ENCODE data around the gene CDPF1. TPM values are rescaled to one million over a fixed set of nuclear protein-coding genes. Genes with fewer than 3 reads are reported as not detected.
A peak's percentile ranks its signal among the peaks of the same experiment; 100 is the strongest.
"Not testable (repeated sequence)": the region's sequence is repeated elsewhere in the genome, so short reads cannot be mapped to it uniquely, and the experiment has no call there.

The CDPF1 gene
- polyA plus RNA-seq, 4 donors, result 11.9 to 16.4 (median 14.5) TPM

DNA sequence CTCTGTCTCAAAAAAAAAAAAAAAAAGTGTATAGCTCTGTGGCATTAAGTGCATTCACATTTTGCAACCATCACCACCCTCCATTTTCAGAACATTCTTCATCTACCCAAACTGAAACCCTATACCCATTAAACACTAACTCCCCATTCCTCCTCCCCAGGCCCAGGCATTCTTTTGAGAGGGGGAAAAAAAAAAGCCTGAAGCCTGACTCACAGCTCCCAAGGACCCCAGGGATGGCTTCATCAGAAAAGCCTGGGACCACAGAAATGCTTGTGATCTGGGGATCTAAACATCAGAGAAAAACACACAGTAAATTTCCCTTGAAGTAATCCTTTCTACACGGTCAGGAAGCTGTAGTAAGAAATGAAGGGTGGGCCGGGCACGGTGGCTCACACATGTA is 35.9 kb upstream of the CDPF1 start:
- no peak for DNase-seq (ENCODE audit: low read depth in 4 of 4, low spot score in 2 of 4)

DNA sequence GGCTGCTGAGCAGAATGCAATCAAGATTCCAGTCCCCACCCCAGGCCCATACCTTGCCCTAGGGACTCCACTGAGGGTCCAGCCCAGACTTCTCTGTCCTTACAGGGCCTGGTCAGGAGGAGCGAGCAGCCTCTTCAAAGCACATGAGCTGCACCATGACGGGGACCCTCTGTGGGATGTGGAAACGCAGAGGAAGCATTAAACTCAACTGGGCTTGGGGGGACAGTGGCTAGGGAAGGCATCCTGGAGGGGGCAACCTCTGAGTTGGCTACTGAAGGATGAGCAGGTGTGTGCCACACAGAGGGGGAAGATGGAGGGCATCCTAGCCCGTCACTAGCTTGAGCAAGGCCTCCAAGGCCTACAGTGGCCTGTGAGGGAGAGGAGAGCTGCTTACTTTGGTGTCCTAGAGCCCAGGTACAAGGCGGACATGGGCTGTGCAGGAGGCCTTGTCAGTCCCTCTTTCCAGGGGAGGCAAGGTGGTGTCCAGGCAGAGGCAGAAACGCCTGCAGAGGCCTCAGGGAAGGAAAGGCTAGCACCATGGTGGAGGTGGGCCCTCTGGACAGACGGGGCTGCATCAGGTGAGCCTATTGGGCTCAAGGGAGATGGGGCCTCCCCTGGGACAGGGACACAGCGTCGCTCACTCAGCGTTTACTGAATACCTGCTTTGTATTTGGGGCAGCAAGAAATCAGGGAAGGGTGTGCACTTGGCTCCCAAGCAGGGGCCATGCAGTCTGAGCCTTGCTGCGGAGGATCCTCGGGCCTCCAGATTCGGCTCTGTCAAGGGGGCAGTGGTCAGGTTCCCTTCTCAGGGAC is 32.0 kb upstream of the CDPF1 start:
- no peak for DNase-seq (ENCODE audit: low read depth in 4 of 4, low spot score in 2 of 4)

DNA sequence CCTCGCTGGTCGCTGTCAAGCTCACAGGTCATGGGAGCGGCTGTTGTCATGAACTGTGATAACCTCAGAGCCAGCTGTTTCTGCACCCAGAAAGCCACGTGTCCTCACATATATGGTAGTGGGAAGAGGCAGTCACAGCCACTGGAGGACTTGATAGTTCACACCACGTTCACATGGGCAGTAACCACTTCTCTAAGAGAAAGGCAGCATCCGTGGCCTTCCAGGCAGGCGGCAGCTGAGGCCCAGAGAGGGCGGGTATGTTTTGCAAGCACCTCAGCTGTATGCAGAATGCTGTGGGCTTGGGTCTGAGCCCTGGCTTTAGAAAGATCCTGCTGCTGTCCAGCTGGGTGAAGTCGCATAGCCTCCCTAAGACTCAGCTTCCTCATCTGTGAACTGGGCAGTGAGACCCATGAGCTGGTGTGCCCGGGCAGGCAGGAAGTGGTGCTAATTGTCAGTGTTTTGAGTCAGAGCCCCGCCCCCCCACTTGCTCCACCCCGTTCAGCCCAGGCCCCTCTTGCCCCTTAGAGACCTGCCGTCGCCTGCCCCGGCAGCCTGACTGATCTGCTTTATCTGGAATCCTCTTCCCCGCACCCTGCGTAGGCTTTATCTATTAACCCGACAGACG is 31.0 kb upstream of the CDPF1 start:
- no peak for DNase-seq (ENCODE audit: low read depth in 4 of 4, low spot score in 2 of 4)

DNA sequence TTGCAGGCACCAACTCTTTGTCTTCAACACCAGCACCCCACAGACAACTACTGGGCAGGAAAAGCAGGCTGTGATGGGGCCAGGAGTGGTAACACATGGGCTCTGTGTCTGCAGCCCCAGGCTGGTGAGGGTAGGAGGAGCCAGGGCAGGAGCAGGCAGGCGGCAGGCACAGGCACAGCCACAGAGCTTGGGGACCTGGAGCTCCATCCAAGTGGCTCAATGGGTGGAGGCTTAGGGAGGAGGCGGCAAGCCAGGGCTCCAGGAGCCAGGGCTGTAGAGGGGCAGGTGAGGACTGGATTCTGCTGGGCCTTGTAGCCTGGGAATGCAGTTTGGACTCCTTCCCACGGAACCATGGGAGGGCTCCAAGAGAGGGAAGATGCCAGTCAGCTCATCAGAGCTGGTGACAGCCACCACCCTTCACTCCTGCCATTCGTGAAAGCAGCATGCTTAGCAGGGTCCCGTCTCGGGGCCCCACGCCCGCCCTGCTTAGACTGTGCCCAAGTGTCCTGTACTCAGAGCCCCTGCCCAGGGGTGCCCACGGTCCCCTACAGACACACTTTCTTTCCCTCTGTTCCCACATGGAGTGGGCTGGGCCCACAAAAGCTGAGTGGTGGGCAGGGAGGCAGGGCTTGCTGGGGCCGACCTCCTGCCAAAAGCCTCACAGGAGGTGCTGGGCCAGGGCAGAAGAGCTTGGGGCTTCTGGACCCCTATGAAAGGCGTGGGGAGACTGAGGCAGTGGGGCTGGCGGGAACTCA is 30.1 kb upstream of the CDPF1 start:
- DNase-seq (ENCODE audit: low read depth in 4 of 4, low spot score in 2 of 4), result no peak

DNA sequence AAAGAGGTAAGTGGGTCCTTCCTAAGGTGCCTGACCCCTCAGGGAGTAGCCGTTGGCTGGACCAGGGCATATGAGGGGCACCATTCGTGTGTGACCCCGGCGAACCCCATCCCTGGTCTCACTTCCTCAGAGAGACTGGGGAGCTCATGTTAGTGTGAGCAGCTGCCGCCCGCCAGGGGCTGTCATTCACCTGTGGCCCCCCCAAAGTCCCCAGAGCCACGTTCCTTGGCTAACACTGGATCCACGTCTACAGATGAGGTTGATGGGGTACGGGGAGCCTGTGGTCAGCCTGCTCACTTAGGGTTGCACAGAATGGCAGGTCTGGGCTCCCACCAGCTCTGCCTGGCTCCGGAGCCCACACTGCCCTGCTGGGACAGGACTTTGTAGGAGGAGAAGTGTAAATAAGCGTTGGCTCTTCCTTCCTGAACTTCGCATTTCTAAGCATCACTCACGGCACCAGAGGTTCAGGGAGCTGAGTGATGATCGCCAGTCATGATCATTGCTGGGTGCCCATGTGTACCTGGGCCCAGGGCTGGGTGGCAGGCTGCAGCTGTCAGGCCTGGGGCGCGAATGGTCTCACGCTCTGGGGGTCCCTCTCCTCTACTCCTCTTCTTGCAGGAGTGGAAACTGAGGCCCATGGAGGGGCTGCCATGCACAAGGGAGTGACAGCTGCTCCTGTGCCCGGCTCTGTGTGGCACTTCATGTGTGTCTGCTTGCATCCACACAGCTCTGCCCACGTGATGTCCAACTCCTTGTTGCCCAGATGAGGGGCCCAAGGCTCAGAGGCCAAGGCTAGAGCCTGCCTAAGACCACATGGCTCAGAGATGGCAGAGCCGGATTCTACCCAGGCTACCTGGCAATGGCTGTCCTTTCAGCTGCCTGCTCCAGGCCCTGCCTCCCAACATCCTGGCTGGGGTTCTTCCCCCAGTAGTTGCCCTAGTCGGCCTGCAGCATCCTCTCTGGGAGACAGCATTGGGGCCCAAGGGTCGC is 28.9 kb upstream of the CDPF1 start:
- DNase-seq (ENCODE audit: low read depth in 4 of 4, low spot score in 2 of 4), result no peak

DNA sequence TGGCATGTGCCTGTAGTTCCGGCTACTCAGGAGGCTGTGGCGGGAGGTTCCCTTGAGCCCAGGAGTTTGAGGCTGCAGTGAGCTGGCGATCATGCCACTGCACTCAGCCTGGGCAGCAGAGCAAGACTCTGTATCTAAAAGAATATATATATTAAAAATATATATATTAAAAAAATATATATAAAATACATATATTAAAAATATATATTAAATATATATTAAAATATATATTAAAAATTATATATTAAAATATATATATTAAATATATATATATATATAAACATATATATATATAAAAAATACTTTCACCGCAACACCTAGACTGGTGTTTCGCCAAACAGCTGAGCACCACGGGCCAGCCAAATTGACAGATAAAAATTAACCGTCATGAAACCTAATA is 26.5 kb upstream of the CDPF1 start:
- no peak for DNase-seq (ENCODE audit: low read depth in 4 of 4, low spot score in 2 of 4)

DNA sequence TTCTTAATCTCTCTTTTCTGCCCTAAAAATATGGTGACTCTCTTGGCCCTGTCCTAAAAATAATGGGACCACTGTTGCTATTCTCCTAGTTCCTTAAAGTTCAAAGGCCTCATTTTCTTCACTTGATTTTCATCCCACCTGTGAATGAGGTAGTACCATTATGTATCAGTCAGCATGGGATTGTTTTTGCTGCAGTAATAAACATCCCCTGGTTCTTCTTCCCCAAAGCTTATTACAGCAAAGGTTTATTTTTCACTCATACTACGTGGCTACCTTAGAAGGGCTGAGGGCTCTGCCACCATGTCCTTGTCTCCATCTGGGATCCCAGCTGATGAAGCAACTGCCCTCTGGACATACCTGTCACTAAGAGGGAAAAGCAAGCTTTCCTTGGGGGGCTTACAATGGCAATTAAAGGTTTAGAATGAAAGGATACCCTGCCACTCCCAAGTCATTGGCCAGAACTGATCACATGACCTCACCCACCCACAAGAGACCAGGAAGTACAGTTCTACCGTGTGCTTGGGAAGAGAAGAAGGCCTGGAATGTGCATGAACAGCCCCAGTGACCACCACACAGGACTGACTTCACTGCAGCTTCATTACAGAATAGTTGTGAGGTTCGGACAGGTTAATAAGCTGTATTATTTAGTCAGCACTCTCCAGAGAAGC is 25.5 kb upstream of the CDPF1 start:
- DNase-seq (ENCODE audit: low read depth in 4 of 4, low spot score in 2 of 4), result no peak

DNA sequence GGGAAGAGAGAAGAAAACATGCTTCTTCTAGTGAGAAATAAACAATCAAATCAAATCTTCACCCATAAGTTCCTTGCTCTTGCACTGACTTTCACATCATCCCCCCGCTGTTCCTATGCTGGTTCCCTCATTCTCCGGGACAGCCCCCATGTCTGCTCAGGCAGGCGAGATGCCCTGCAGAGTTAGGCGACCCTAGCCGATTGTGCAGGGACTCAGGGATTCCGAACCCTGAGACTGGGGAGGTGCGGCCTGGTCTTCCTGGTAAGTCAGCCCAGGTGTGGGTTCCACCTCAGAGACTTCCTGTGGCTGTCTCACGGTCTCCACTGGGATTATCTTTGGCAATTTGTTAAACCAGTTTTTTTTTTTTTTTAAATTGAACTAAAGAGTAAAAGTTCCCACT is 24.3 kb upstream of the CDPF1 start:
- no peak for DNase-seq (ENCODE audit: low read depth in 4 of 4, low spot score in 2 of 4)

DNA sequence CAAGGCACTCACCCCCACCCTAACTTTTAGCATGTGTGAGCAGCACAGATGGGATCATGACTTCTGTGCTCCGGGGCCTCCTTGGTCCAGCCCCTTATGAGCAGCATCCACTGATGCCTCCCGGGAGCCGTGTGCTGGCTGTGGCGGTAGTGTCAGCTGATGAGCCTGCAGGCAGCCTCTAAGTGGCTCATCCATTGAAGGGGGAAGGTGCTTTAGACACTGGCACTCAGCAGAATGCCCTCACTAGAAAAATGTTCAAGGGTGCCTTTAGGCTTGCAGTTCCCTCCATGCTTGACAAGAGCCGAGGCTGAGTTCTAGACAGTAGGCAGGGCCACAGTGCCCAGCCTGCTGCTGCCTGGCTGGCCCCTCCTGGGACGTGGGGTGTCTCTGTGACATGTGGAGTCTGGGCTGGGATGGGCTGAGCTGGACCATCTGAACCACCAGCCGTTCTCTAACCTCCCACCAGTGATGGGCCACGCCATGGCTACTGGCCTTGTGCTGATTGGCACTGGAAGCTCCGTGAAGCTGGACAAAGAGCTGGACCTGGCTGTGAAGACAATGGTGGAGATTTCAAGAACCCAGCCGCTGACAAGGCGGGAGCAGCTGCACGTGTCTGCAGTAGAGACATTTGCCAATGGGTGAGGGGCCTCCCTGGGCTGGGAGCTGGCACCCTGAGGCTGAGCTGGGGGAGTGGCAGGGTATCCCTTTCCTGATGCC is 23.5 kb upstream of the CDPF1 start:
- DNase-seq (ENCODE audit: low read depth in 4 of 4, low spot score in 2 of 4), result no peak

DNA sequence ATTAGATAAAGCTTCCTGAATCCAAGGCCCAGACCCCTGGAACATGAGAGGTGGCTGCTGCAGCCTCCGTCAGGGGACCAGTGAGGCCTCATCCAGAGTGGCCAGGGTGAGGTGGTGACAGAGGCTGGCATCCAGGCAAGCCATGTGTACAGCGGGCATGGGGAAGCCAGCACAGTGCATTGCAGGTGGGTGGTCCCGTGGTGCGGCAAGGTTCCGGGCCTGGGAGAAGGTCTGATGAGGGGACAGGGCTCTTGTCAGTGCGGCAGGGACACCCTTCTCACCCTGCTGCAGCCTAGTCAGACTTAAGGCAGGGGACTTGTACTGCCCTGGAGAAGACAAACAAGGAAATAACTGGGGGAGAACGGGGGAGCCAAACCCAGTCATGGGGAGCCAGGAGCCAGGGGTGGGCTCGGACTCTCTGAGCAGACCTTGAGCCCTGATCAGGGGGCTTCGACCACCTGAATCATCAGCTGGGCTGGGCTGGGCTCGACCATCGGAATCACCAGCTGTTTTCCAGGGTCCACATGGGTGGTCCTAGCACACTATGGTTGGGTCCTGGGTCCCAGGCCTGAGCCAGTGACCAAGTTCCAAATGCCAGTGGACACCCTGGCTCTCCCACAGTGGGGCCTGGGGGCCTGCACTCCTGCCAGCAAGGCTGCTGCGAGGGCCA is 22.8 kb upstream of the CDPF1 start:
- no peak for DNase-seq (ENCODE audit: low read depth in 4 of 4, low spot score in 2 of 4)

DNA sequence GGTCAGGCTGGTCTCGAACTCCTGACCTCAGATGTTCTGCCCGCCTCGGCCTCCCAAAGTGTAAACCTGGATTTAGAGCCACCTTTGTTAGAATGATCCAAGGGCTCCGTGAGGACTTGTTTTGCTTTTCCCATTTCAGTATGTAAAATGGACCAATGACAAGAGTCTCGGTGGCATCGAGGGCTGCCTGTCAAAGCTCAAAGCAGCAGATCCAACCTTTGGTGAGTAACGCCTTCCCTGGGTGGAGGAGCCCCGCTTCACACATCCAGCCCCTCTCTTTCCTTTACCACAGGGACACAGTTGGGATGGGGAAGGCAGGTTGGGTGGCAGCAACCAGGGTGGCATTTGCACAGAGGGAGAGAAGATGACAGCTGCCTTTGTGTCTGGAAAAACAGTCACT is 22.1 kb upstream of the CDPF1 start:
- DNase-seq (ENCODE audit: low read depth in 4 of 4, low spot score in 2 of 4), result no peak

DNA sequence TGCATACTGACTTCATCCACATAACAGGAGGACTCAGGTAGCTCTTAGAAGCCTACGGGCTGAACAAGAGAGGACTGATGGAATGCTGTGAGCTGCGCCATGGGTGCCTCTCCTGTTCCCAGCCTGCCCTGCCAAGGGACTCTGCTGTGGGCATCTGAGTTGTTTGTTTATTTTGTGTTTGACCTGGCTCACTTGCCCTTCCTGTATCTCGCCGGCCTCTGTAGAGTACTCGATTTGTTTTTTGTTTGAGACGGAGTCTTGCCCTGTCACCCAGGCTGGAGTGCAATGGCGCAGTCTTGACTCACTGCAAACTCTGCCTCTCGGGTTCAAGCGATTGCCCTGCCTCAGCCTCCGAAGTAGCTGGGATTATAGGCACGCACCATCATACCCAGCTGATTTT is 19.5 kb upstream of the CDPF1 start:
- DNase-seq (ENCODE audit: low read depth in 4 of 4, low spot score in 2 of 4), result no peak

DNA sequence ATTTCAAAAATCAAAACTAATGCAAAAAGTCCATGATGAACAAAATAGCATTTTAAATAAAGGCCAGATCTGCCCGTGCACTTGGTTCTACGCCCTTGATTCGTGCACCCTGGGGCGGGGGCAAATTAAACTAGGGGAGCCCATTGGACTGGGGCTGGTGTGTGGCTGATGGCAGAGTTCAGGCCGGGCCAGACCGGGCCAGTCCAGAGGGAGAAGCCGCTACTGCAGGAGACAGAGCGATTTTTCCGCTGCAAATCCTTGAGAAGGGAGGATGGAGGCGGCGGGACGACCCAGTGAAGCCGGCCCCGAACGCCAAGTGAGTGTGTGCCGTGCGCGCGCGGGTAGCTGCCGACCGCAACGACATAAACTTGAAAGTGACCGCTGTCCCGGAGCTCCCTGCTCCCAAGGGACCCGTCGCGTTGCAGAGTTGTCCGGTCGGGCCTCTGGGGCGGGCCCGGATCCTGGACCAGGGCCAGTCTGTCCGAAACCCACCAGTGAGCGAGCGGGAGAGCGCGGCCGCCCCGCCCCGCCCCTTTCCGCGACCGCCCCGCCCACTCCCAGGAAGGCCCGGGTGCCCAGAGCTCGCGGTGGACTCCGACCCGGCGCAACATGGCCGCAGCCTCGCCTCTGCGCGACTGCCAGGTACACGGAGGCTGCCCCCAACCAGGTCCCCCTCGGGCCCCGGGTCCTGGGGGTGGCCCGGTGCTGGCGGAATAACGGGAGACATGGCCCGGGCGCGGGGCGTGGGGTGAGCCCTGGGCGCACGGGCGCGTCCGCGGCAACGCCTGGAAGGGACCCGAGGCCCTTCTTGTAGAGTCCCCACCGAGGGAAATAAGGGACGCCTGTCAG is 17.6 kb upstream of the CDPF1 start, which contains the start of gene TTC38:
Gene TTC38, plus strand, starts transcription at position 578 of the 849 bp plus-strand sequence. Its CDS starts 32 bp downstream, at position 610.
- DNase-seq (ENCODE audit: low read depth in 4 of 4, low spot score in 2 of 4), result peak in 2 of 4 donors; percentile 61 to 78

DNA sequence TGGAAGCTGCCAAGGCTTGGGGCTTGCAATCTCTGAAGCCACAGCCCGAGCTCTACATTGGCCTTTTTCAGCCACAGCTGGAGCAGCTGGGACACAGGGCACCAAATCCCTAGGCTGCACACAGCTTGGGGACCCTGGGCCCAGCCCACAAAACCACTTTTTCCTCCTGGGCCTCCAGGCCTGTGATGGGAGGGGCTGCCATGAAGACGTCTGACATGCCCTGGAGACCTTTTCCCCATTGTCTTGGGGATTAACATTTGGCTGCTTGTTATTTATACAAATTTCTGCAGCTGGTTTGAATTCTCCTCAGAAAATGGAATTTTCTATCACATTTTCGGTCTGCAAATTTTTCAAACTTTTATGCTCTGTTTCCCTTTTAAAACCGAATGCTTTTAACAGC is 15.5 kb upstream of the CDPF1 start:
- DNase-seq (ENCODE audit: low read depth in 4 of 4, low spot score in 2 of 4), result not testable (repeated sequence)

DNA sequence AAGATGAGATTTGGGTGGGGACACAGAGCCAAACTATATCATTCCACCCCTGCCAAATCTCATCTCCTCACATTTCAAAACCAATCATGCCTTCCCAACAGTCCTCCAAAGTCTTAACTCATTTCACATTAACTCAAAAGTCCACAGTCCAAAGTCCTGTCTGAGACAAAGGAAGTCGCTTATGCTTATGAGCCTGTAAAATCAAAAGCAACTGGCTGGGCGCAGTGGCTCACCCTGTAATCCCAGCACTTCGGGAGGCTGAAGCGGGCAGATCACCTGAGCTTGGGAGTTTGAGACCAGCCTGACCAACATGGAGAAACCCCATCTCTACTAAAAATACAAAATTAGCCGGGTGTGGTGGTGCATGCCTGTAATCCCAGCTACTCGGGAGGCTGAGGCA is 14.4 kb upstream of the CDPF1 start:
- not testable (repeated sequence) for DNase-seq (ENCODE audit: low read depth in 4 of 4, low spot score in 2 of 4)

DNA sequence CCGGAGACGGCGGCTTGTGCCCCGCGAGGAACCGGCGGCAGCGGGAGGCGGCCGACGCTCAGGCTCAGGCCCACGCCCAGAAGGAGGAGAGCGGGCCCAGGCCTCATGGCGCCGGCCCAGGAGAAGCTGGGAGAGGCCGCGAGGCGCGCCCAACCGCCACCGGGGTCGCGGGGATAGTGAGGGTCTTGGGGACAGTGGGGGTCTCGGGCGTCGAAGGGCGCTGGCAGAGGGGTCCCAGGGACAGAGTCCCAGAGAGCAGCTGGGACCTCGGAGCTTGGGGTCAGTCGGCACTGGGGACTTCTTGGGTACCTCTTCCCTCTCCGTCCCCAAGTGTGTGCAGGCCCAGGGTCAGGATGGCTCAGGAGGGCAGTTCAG is 13.1 kb upstream of the CDPF1 start, which contains the start of gene PKDREJ:
Gene PKDREJ, minus strand, starts transcription at position 128 of the 375 bp plus-strand sequence. Its CDS starts 21 bp downstream, at position 107.
- DNase-seq (ENCODE audit: low read depth in 4 of 4, low spot score in 2 of 4), result no peak

DNA sequence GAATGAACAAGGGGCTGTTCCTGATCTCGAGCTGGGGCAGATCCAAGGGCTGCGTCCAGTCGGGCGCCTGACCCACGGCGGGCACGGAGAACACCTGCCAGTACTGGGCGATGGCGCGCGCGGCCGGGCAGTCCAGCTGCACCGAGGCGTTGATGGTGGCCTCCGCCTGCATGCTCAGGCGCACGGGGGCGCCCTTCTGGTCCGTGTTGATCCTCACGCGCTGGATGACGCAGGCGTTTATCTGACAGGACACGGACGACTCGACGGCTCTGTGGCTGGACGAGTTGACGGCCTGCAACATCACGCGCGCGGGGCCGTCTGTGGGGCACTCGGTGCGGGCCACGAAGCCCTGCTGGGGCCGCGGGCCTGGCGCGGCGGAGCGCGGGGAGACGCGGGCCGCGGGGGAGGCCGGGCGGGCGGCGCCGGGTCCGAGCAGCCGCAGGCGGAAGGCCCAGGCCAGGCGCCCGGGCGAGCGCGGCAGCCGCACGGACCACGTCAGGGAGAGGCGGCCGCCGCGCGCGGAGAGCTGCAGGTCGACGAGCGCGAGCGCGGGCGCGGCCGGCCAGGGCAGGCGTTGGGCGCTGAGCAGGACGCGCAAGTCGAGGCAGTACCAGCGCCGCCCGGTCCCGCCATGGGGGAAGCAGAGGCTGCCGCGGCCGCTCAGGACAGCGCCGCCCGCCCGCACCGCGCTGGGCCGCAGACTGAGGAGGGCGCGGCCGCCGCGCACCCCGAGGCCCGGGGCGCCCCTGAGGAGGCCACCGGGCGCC is 12.5 kb upstream of the CDPF1 start:
- DNase-seq (ENCODE audit: low read depth in 4 of 4, low spot score in 2 of 4), result no peak

Data from left renal cortex interstitium (tissue), 4 donors.